Mesenchymal stem cell (in vitro differentiated cells and primary cell): Measurements from ENCODE around the gene CD70.

Experiments
- DNase-seq: peaks from one replicate; pipeline ENCODE4 v3.0.0-alpha.2; 2013
- H2AFZ ChIP-seq: one replicate; pipeline ENCODE4 v1.6.1; 2013; ENCODE audit warnings: low read depth, mild to moderate bottlenecking, control low read depth, inconsistent platforms, low read length, moderate library complexity
- H2AK5ac ChIP-seq: 2 replicates; pipeline ENCODE4 v1.6.1; 2013; ENCODE audit warnings: low read length, moderate library complexity, mild to moderate bottlenecking, inconsistent platforms; ENCODE audit not compliant: severe bottlenecking
- H2BK120ac ChIP-seq: one replicate; pipeline ENCODE4 v1.6.1; 2013; ENCODE audit warnings: low read depth, mild to moderate bottlenecking, inconsistent platforms, low read length, moderate library complexity
- H2BK12ac ChIP-seq, 2 experiments: one replicate each; pipeline ENCODE4 v1.6.1; 2013; ENCODE audit warnings: inconsistent platforms in 2 of 2, low read length in 2 of 2, mild to moderate bottlenecking in 2 of 2, moderate library complexity in 2 of 2, control low read depth in 1 of 2
- H2BK15ac ChIP-seq: one replicate; pipeline ENCODE4 v1.6.1; 2013; ENCODE audit warnings: mild to moderate bottlenecking, low read depth, inconsistent platforms; ENCODE audit not compliant: poor library complexity, severe bottlenecking
- H2BK5ac ChIP-seq: 2 replicates; pipeline ENCODE4 v1.6.1; 2013; ENCODE audit warnings: low read depth, mild to moderate bottlenecking, low read length, control low read depth, inconsistent platforms; ENCODE audit not compliant: poor library complexity, severe bottlenecking
- H3K14ac ChIP-seq, 2 experiments: one replicate each; pipeline ENCODE4 v1.6.1; 2013; ENCODE audit warnings: inconsistent platforms in 2 of 2, low read length in 2 of 2, control low read depth in 1 of 2, mild to moderate bottlenecking in 1 of 2, moderate library complexity in 1 of 2
- H3K18ac ChIP-seq, 2 experiments: one replicate each; pipeline ENCODE4 v1.6.1; 2013; ENCODE audit warnings: inconsistent platforms in 2 of 2, low read length in 2 of 2, control low read depth in 1 of 2, low read depth in 1 of 2, mild to moderate bottlenecking in 1 of 2
- H3K23ac ChIP-seq, 2 experiments: one replicate each; pipeline ENCODE4 v1.6.1; 2013; ENCODE audit warnings: inconsistent platforms in 2 of 2, low read length in 2 of 2, mild to moderate bottlenecking in 2 of 2, moderate library complexity in 2 of 2, control low read depth in 1 of 2
- H3K27ac ChIP-seq: 2 replicates; pipeline ENCODE4 v1.5.1; 2013; ENCODE audit warnings: mild to moderate bottlenecking, moderate library complexity, low read length, control low read depth, inconsistent platforms; ENCODE audit not compliant: poor library complexity, severe bottlenecking
- H3K27me3 ChIP-seq, 2 experiments: 2 replicates each; pipeline versions ENCODE4 v1.6.1 to v1.7.0; 2013; ENCODE audit warnings: low read length in 2 of 2, mild to moderate bottlenecking in 2 of 2, moderate library complexity in 2 of 2, control low read depth in 1 of 2, inconsistent platforms in 1 of 2; ENCODE audit not compliant: control insufficient read depth in 1 of 2, insufficient read depth in 1 of 2
- H3K36me3 ChIP-seq, 2 experiments: 2 replicates each; pipeline versions ENCODE4 v1.6.1 to v1.7.0; 2013; ENCODE audit warnings: low read length in 2 of 2, control low read depth in 1 of 2, inconsistent platforms in 1 of 2, low read depth in 1 of 2, mild to moderate bottlenecking in 1 of 2; ENCODE audit not compliant: insufficient read depth in 2 of 2, control insufficient read depth in 1 of 2
- H3K4ac ChIP-seq, 2 experiments: one replicate each; pipeline ENCODE4 v1.6.1; 2013; ENCODE audit warnings: inconsistent platforms in 2 of 2, low read length in 2 of 2, mild to moderate bottlenecking in 2 of 2, moderate library complexity in 2 of 2, control low read depth in 1 of 2, low read depth in 1 of 2
- H3K4me1 ChIP-seq: 2 replicates; pipeline ENCODE4 v1.6.1; 2013; ENCODE audit warnings: low read depth, low read length, control low read depth; ENCODE audit not compliant: control insufficient read depth, insufficient read depth
- H3K4me2 ChIP-seq: 2 replicates; pipeline ENCODE4 v1.6.1; 2013; ENCODE audit warnings: low read length, mild to moderate bottlenecking, inconsistent platforms; ENCODE audit not compliant: poor library complexity, severe bottlenecking
- H3K4me3 ChIP-seq, 2 experiments: 2 replicates each; pipeline versions ENCODE4 v1.5.1 to v1.7.0; 2013; ENCODE audit warnings: low read length in 2 of 2, mild to moderate bottlenecking in 2 of 2, control low read depth in 1 of 2, low read depth in 1 of 2; ENCODE audit not compliant: insufficient read depth in 1 of 2
- H3K79me1 ChIP-seq: replicated peaks from 2 replicates; pipeline ENCODE4 v1.6.1; 2013; ENCODE audit warnings: mild to moderate bottlenecking, control low read depth, low read length, inconsistent platforms; ENCODE audit not compliant: poor library complexity, severe bottlenecking
- H3K9ac ChIP-seq: 2 replicates; pipeline ENCODE4 v1.7.0; 2013; ENCODE audit warnings: mild to moderate bottlenecking, low read length, moderate library complexity
- H3K9me3 ChIP-seq: 2 replicates; pipeline ENCODE4 v1.7.0; 2013; ENCODE audit warnings: mild to moderate bottlenecking, low read length; ENCODE audit not compliant: control insufficient read depth
- H4K8ac ChIP-seq: one replicate; pipeline ENCODE4 v1.6.1; 2013; ENCODE audit warnings: inconsistent platforms, mild to moderate bottlenecking, low read length, moderate library complexity
- H4K91ac ChIP-seq: one replicate; pipeline ENCODE4 v1.6.1; 2013; ENCODE audit warnings: mild to moderate bottlenecking, low read length, inconsistent platforms
- WGBS: methylation state at CpG from one replicate; pipeline ENCODE4 v1.1.7; 2013; ENCODE audit warnings: mixed read lengths; 5-methylcytosine and 5-hydroxymethylcytosine counted together

Gene CD70

GRCh38 chr19:6589711-6590257, 1.2 kb downstream of the CD70 start:
- Histone ChIP-seq H2AFZ (no peak overlapping the region), H3K9ac (peak overlapping the region; percentile 33), H3K36me3 (no peaks in the 10 kb centered on the region), H4K8ac (no peak overlapping the region), H2BK120ac (no peak overlapping the region), H2BK12ac (no peak overlapping the region), H3K27me3 (peaks cover 52 to 81% of the 10 kb centered on the region in 2 experiments), H3K27ac (no peak overlapping the region), H2AK5ac (no peak overlapping the region), H3K14ac (no peak overlapping the region), H3K4ac (no peak overlapping the region), H3K9me3 (no peaks in the 10 kb centered on the region), H2BK5ac (no peak overlapping the region), H3K4me2 (no peak overlapping the region), H4K91ac (no peak overlapping the region), H2BK15ac (no peak overlapping the region), H3K4me1 (peaks cover 9% of the 10 kb centered on the region), H3K18ac (no peak overlapping the region), H3K23ac (no peak overlapping the region), H3K79me1 (no peaks in the 10 kb centered on the region), H3K4me3 (peak overlapping the region in 1 of 2 experiments; percentile 70)
- WGBS = 10% methylated on average over 16 of the region's 16 CpGs
- DNase-seq = no peak

GRCh38 chr19:6588508-6589345, 2.2 kb downstream of the CD70 start:
- Histone ChIP-seq H2BK5ac (no peak overlapping the region), H2AFZ (no peak overlapping the region), H3K79me1 (no peaks in the 10 kb centered on the region), H3K4me2 (no peak overlapping the region), H3K4me3 (no peak overlapping the region), H3K9ac (no peak overlapping the region), H3K27ac (no peak overlapping the region), H2AK5ac (no peak overlapping the region), H4K91ac (no peak overlapping the region), H3K4me1 (peaks cover 9% of the 10 kb centered on the region), H2BK15ac (no peak overlapping the region), H4K8ac (no peak overlapping the region), H3K4ac (no peak overlapping the region), H3K18ac (no peak overlapping the region), H3K36me3 (no peaks in the 10 kb centered on the region), H2BK12ac (no peak overlapping the region), H2BK120ac (no peak overlapping the region), H3K9me3 (no peaks in the 10 kb centered on the region), H3K27me3 (peaks cover 50 to 79% of the 10 kb centered on the region in 2 experiments), H3K14ac (no peak overlapping the region), H3K23ac (no peak overlapping the region)
- WGBS = 4% methylated on average over 17 of the region's 20 CpGs
- DNase-seq = no peak

- no peak overlapping the region for H3K9ac ChIP-seq
- no peaks in the 10 kb centered on the region for H3K36me3 ChIP-seq
- H3K9me3 ChIP-seq = no peaks in the 10 kb centered on the region
- H3K4me2 ChIP-seq = no peak overlapping the region
- no peak overlapping the region for H2BK12ac ChIP-seq
- no peak overlapping the region for H4K91ac ChIP-seq
- H3K27me3 ChIP-seq = peaks cover 46 to 76% of the 10 kb centered on the region in 2 experiments
- no peak for DNase-seq
- WGBS = 4% methylated on average over 9 of the region's 9 CpGs
- H2AK5ac ChIP-seq = no peak overlapping the region
- H3K27ac ChIP-seq = no peak overlapping the region
- no peak overlapping the region for H4K8ac ChIP-seq
- H2BK120ac ChIP-seq = no peak overlapping the region
- no peak overlapping the region for H2BK15ac ChIP-seq
- H3K14ac ChIP-seq = no peak overlapping the region
- H2BK5ac ChIP-seq = no peak overlapping the region
- no peak overlapping the region for H3K18ac ChIP-seq
- no peak overlapping the region for H3K23ac ChIP-seq
- H3K79me1 ChIP-seq = no peaks in the 10 kb centered on the region
- no peak overlapping the region for H2AFZ ChIP-seq
- H3K4me3 ChIP-seq = no peak overlapping the region
- no peak overlapping the region for H3K4ac ChIP-seq
- peaks cover 9% of the 10 kb centered on the region for H3K4me1 ChIP-seq
Measured at GRCh38 chr19:6587998-6588507, 2.9 kb downstream of the CD70 start.

GRCh38 chr19:6587093-6587820, 3.7 kb downstream of the CD70 start:
- peaks cover 46 to 77% of the 10 kb centered on the region in 2 experiments for H3K27me3 ChIP-seq
- peak overlapping the region; percentile 21 for H3K9ac ChIP-seq
- DNase-seq = no peak
- no peak overlapping the region for H3K4ac ChIP-seq
- H3K9me3 ChIP-seq = no peaks in the 10 kb centered on the region
- no peaks in the 10 kb centered on the region for H3K79me1 ChIP-seq
- peaks cover 9% of the 10 kb centered on the region for H3K4me1 ChIP-seq
- H3K4me3 ChIP-seq = peak overlapping the region in 1 of 2 experiments; percentile 67
- H4K8ac ChIP-seq = no peak overlapping the region
- no peak overlapping the region for H2BK15ac ChIP-seq
- no peak overlapping the region for H4K91ac ChIP-seq
- H2BK12ac ChIP-seq = no peak overlapping the region
- WGBS = 6% methylated on average over 27 of the region's 27 CpGs
- no peak overlapping the region for H3K27ac ChIP-seq
- no peaks in the 10 kb centered on the region for H3K36me3 ChIP-seq
- H3K14ac ChIP-seq = no peak overlapping the region
- no peak overlapping the region for H2BK5ac ChIP-seq
- no peak overlapping the region for H2AFZ ChIP-seq
- no peak overlapping the region for H2BK120ac ChIP-seq
- H3K4me2 ChIP-seq = peak overlapping the region; percentile 36
- no peak overlapping the region for H3K23ac ChIP-seq
- no peak overlapping the region for H2AK5ac ChIP-seq
- H3K18ac ChIP-seq = no peak overlapping the region
